Hepatocyte (in vitro differentiated cells): ENCODE results near the gene PLXDC1. TPM values are rescaled to one million over a fixed set of nuclear protein-coding genes. Genes with fewer than 3 reads are reported as not detected.

Experiments
- DNase-seq: peaks from one replicate; pipeline ENCODE4 v3.0.0-alpha.2; 2016; ENCODE audit warnings: low spot score
- H2AFZ ChIP-seq: fragments of 200-600 bp; sonication (generic); 2 replicates; pipeline ENCODE4 v1.6.0; 2016; ENCODE audit warnings: antibody characterized with exemption, mild to moderate bottlenecking
- H3K27ac ChIP-seq: fragments of 200-600 bp; sonication (generic); 2 replicates; pipeline ENCODE4 v1.5.1; 2016; ENCODE audit warnings: mild to moderate bottlenecking
- H3K27me3 ChIP-seq: fragments of 200-600 bp; sonication (generic); 2 replicates; pipeline ENCODE4 v1.6.1; 2016
- H3K36me3 ChIP-seq: fragments of 200-600 bp; sonication (generic); replicated peaks from 2 replicates; pipeline ENCODE4 v1.5.1; 2016; ENCODE audit warnings: low read depth; ENCODE audit not compliant: insufficient read depth
- H3K4me1 ChIP-seq: fragments of 200-600 bp; sonication (generic); 2 replicates; pipeline ENCODE4 v1.5.1; 2016; ENCODE audit warnings: mild to moderate bottlenecking, moderate library complexity; ENCODE audit not compliant: insufficient read depth
- H3K4me2 ChIP-seq: fragments of 200-600 bp; sonication (generic); 2 replicates; pipeline ENCODE4 v1.6.0; 2016
- H3K4me3 ChIP-seq: fragments of 200-600 bp; sonication (generic); 2 replicates; pipeline ENCODE4 v1.5.1; 2016; ENCODE audit warnings: mild to moderate bottlenecking
- H3K79me2 ChIP-seq: fragments of 200-600 bp; sonication (generic); 2 replicates; pipeline ENCODE4 v1.6.0; 2017; ENCODE audit warnings: mild to moderate bottlenecking
- H3K9me2 ChIP-seq: fragments of 200-600 bp; sonication (generic); replicated peaks from 2 replicates; pipeline ENCODE4 v1.6.0; 2017; ENCODE audit warnings: mild to moderate bottlenecking; ENCODE audit not compliant: insufficient read depth
- H3K9me3 ChIP-seq: fragments of 200-600 bp; sonication (generic); 2 replicates; pipeline ENCODE4 v1.5.1; 2016; ENCODE audit warnings: low read depth, mild to moderate bottlenecking
- H4K20me1 ChIP-seq: fragments of 200-600 bp; sonication (generic); 2 replicates; pipeline ENCODE4 v1.6.0; 2016; ENCODE audit warnings: mild to moderate bottlenecking; ENCODE audit not compliant: insufficient read depth, poor library complexity, severe bottlenecking
- EZH2 ChIP-seq: fragments of 200-600 bp; sonication (generic); IDR thresholded peaks from 2 replicates; pipeline ENCODE4 v1.6.1; 2016; ENCODE audit warnings: antibody characterized with exemption, mild to moderate bottlenecking, borderline replicate concordance
- EZH2phosphoT487 ChIP-seq: fragments of 200-600 bp; sonication (generic); IDR thresholded peaks from one replicate; pipeline ENCODE4 v1.6.1; 2018; ENCODE audit warnings: antibody characterized with exemption, mild to moderate bottlenecking, low read depth, moderate library complexity; ENCODE audit not compliant: unreplicated experiment, severe bottlenecking
- WGBS: methylation state at CpG from one replicate; pipeline ENCODE4 v1.1.6; 2016; ENCODE audit warnings: low lambda C conversion rate; ENCODE audit errors: missing lambda C conversion rate; 5-methylcytosine and 5-hydroxymethylcytosine counted together
- polyA plus RNA-seq: library from polyadenylated mRNA; unstranded; fragments of >200 nt; fragmentation: Nextera tagmentation; extraction: Ambion mirVana; gene quantifications from 2 replicates; pipeline ENCODE4 v1.2.1, GENCODE V29; 2016
- total RNA-seq: library from RNA; depleted of rRNA; stranded (reverse); fragments of >200 nt; gene quantifications from 2 replicates; pipeline ENCODE4 v1.2.3, GENCODE V29; 2014
- TF ChIP-seq, protein P1 (sequence below): fragments of 200-600 bp; sonication (generic); IDR thresholded peaks from 2 replicates; pipeline ENCODE4 v1.5.1; 2016; ENCODE audit warnings: antibody characterized with exemption, mild to moderate bottlenecking; ENCODE audit not compliant: poor library complexity

The PLXDC1 gene
- total and polyA plus RNA-seq, 2 experiments from 2014 or later = 3.9 to 4.1 TPM

DNA sequence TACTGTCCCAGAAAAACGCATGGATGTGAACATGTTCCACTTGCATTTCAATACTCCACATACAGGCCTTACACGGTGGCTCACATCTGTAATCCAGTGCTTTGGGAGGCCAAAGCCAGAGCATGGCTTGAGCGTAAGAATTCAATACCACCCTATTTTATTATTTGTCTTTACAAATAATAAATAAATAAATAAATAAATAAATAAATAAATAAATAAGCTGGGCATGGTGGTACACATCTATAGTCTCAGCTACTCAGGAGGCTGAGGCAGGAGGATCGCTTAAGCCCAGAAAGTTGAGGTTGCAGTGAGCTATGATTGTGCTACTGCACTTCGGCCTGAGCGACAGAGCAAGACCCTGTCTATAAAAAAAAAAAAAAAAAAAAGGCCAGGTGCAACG lies 53.9 kb downstream of the PLXDC1 start:
- H3K27ac ChIP-seq = no peak overlapping the region
- H3K4me1 ChIP-seq = peaks cover 22% of the 10 kb centered on the region
- no peaks in the 10 kb centered on the region for H3K27me3 ChIP-seq
- H2AFZ ChIP-seq = no peak overlapping the region
- H3K79me2 ChIP-seq = no peaks in the 10 kb centered on the region
- 86% methylated on average over 7 of the region's 7 CpGs for WGBS
- TF ChIP-seq EZH2phosphoT487 = no peak
- TF ChIP-seq, protein P1, sequence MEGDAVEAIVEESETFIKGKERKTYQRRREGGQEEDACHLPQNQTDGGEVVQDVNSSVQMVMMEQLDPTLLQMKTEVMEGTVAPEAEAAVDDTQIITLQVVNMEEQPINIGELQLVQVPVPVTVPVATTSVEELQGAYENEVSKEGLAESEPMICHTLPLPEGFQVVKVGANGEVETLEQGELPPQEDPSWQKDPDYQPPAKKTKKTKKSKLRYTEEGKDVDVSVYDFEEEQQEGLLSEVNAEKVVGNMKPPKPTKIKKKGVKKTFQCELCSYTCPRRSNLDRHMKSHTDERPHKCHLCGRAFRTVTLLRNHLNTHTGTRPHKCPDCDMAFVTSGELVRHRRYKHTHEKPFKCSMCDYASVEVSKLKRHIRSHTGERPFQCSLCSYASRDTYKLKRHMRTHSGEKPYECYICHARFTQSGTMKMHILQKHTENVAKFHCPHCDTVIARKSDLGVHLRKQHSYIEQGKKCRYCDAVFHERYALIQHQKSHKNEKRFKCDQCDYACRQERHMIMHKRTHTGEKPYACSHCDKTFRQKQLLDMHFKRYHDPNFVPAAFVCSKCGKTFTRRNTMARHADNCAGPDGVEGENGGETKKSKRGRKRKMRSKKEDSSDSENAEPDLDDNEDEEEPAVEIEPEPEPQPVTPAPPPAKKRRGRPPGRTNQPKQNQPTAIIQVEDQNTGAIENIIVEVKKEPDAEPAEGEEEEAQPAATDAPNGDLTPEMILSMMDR = no peak
- no peaks in the 10 kb centered on the region for H3K36me3 ChIP-seq
- no peak for DNase-seq
- H3K9me3 ChIP-seq = no peaks in the 10 kb centered on the region
- no peak overlapping the region for H3K4me3 ChIP-seq
- no peaks in the 10 kb centered on the region for H3K9me2 ChIP-seq
- no peaks in the 10 kb centered on the region for H4K20me1 ChIP-seq
- no peak overlapping the region for H3K4me2 ChIP-seq

DNA sequence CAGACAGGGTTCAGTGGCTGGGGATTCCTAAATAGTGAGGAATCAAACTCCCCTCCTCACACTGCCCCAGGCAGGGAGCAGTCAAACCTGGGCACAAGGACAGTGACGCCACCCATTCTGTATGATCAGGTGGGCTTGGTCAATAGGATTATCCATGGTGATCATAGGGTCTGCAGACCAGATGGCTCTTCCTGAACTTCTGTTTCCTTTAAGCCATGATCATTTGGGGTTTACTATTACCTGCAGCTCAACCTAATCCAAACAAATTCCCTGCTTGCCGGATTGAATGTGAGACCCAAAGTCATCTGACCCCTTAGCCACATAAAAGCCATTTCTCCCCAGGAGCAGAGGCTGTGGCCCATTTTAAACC lies 54.3 kb downstream of the PLXDC1 start:
- Histone ChIP-seq H3K27ac (no peak overlapping the region), H4K20me1 (no peaks in the 10 kb centered on the region), H3K36me3 (no peaks in the 10 kb centered on the region), H3K9me2 (no peaks in the 10 kb centered on the region), H3K4me1 (peaks cover 22% of the 10 kb centered on the region), H3K27me3 (no peaks in the 10 kb centered on the region), H3K4me2 (no peak overlapping the region), H3K9me3 (no peaks in the 10 kb centered on the region), H2AFZ (no peak overlapping the region), H3K4me3 (no peak overlapping the region), H3K79me2 (no peaks in the 10 kb centered on the region)
- 77% methylated on average over 2 of the region's 2 CpGs for WGBS
- no peak for DNase-seq
- TF ChIP-seq EZH2phosphoT487 = no peak
- TF ChIP-seq, protein P1 = no peak
- TF ChIP-seq EZH2 = no peak

DNA sequence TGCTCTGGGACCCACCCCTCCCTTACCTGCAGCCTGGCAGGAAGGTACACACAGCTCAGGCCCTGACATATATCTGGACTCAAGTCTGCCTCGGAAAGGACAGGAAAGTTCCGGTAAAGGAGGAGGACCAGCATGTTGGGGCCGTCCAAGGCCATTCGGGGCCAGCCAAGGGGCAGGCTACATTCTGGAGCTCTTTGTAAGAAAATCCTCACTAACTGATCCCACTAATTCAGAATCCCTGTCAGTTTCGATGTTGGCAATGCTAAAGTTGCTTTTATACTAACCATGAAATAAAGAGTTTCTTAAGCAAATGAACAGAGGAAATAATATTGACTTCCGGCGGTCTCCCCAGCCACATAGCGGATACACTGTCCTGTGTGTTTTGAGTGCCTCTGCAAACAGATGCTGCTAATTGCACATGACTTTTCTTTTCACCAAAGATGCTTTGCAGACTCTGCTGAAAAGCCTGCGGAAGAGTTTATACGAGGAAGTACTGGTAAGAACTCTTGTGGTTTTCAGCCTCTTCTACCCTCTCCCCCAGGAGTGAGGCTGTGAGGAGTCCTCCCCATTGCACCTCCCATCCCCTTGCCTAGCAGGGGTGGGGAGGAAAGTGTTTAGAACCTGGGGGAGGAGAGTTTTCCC lies 54.8 kb downstream of the PLXDC1 start:
- no peak overlapping the region for H3K4me3 ChIP-seq
- H3K9me2 ChIP-seq = no peaks in the 10 kb centered on the region
- DNase-seq = no peak
- TF ChIP-seq, protein P1 = no peak
- no peak for TF ChIP-seq EZH2phosphoT487
- TF ChIP-seq EZH2 = no peak
- H3K4me1 ChIP-seq = peaks cover 22% of the 10 kb centered on the region
- no peak overlapping the region for H2AFZ ChIP-seq
- no peaks in the 10 kb centered on the region for H3K9me3 ChIP-seq
- WGBS = 60% methylated on average over 10 of the region's 10 CpGs
- H3K79me2 ChIP-seq = no peaks in the 10 kb centered on the region
- H3K4me2 ChIP-seq = no peak overlapping the region
- H3K27ac ChIP-seq = no peak overlapping the region
- no peaks in the 10 kb centered on the region for H3K27me3 ChIP-seq
- H3K36me3 ChIP-seq = no peaks in the 10 kb centered on the region
- no peaks in the 10 kb centered on the region for H4K20me1 ChIP-seq

DNA sequence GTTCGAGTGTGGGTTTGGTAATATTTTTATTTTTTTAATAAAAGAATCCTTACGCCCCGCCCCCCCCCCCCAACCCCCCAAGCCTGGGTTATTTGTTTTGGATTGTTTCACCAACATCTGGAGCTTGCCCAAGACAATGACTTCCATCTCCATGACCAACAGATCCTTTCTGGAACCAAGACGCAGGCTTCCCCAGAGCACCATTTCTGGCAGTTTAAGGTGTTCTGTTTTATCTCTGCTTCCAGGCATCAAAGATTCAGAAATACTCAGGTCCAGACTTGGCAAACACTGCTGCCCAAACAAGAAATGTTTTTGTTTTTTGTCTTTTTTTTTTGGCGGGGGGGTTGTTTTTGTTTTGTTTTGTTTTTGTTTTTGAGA lies 56.1 kb downstream of the PLXDC1 start:
- TF ChIP-seq EZH2 = no peak
- no peak for TF ChIP-seq EZH2phosphoT487
- TF ChIP-seq, protein P1 = no peak
- WGBS = 74% methylated on average over 2 of the region's 5 CpGs
- H3K9me3 ChIP-seq = no peaks in the 10 kb centered on the region

More for the DNA sequence above, 56.1 kb downstream of the PLXDC1 start:
- DNase-seq = no peak
- Histone ChIP-seq H3K79me2 (no peaks in the 10 kb centered on the region), H3K27me3 (no peaks in the 10 kb centered on the region), H3K4me2 (no peak overlapping the region), H4K20me1 (no peaks in the 10 kb centered on the region), H3K4me1 (peaks cover 21% of the 10 kb centered on the region), H3K4me3 (no peak overlapping the region), H2AFZ (no peak overlapping the region), H3K36me3 (no peaks in the 10 kb centered on the region), H3K27ac (no peak overlapping the region), H3K9me2 (no peaks in the 10 kb centered on the region)
